Measurements from ENCODE around the gene WNT6.

Gene WNT6

DNA sequence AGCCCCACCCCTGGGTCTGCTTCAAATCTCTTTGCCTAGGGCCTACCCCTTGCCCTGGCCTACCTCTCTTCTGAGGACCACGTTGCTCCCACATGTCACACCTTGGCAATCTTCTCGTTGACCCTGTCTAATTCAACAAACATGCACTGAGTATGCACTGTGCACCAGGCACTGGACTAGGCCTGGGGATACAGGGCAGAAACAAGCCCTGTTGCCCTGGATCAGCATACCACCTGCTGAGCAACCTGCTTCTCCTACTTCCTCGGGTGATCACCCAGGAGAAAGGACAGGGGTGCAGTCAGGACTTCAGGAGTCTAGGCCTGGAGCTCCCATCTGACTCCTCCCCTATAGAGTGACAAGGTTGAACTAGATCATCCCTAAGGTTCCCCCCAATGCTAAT is 30.8 kb downstream of the WNT6 start:
- H3K27me3 ChIP-seq, result no peaks in the 10 kb centered on the region
- TF ChIP-seq, protein P1, sequence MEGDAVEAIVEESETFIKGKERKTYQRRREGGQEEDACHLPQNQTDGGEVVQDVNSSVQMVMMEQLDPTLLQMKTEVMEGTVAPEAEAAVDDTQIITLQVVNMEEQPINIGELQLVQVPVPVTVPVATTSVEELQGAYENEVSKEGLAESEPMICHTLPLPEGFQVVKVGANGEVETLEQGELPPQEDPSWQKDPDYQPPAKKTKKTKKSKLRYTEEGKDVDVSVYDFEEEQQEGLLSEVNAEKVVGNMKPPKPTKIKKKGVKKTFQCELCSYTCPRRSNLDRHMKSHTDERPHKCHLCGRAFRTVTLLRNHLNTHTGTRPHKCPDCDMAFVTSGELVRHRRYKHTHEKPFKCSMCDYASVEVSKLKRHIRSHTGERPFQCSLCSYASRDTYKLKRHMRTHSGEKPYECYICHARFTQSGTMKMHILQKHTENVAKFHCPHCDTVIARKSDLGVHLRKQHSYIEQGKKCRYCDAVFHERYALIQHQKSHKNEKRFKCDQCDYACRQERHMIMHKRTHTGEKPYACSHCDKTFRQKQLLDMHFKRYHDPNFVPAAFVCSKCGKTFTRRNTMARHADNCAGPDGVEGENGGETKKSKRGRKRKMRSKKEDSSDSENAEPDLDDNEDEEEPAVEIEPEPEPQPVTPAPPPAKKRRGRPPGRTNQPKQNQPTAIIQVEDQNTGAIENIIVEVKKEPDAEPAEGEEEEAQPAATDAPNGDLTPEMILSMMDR (IDR thresholded peaks at IDR 0.05; ENCODE audit: low read depth, low read length), result no peak
- H3K4me1 ChIP-seq, result peaks cover 28% of the 10 kb centered on the region
- H3K36me3 ChIP-seq, result no peaks in the 10 kb centered on the region
- no peaks in the 10 kb centered on the region for H3K9me3 ChIP-seq
- DNase-seq, result no peak
- H3K4me3 ChIP-seq (ENCODE audit: low read depth, low read length), result no peak overlapping the region

DNA sequence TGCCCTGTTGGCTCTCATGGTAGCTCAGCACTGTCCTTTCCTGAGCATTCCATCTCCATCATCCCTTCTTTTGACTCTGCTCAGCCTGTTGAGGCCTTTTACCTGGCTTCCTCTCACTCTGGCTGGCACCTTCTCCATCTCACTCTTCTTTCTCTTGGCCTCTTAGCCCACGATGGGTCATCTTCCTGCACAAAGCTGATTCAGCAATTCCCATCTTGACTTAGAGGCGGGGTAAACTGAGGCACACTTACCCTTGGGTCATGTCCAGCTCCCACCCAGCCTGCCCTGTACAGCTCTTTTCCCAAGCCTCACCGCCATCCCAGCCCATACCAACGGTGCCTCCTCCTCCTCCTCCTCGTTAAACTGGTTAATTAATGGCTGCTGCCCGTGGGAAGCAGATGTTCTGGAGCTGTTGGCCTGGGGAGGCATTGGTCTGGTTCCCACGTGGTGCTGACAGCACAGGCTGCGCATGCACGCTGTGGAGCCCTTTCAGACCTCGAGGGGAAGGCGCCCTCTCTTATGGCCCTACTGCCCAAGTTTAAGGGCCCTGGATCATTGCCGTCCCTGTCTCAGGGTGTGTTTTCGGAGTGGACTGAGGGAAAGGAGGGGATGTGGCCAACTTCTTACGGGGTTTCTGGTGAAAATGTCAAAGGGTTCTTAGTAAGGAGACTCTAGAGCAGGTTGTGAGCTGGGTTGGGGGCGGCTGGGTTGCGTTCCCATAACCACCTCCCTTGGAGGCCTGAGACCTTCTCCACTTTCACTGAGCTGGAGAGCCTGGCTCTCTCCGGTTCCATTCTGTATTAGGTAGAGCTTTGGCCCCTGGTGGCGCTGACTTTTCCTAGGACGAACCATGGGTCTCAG is 31.9 kb downstream of the WNT6 start:
- Histone ChIP-seq H3K4me3 (ENCODE audit: low read depth, low read length) (no peak overlapping the region), H3K4me1 (peaks cover 29% of the 10 kb centered on the region), H3K9me3 (no peaks in the 10 kb centered on the region), H3K36me3 (no peaks in the 10 kb centered on the region), H3K27me3 (no peaks in the 10 kb centered on the region)
- TF ChIP-seq, protein P1 (IDR thresholded peaks at IDR 0.05; ENCODE audit: low read depth, low read length), result no peak
- no peak for DNase-seq

DNA sequence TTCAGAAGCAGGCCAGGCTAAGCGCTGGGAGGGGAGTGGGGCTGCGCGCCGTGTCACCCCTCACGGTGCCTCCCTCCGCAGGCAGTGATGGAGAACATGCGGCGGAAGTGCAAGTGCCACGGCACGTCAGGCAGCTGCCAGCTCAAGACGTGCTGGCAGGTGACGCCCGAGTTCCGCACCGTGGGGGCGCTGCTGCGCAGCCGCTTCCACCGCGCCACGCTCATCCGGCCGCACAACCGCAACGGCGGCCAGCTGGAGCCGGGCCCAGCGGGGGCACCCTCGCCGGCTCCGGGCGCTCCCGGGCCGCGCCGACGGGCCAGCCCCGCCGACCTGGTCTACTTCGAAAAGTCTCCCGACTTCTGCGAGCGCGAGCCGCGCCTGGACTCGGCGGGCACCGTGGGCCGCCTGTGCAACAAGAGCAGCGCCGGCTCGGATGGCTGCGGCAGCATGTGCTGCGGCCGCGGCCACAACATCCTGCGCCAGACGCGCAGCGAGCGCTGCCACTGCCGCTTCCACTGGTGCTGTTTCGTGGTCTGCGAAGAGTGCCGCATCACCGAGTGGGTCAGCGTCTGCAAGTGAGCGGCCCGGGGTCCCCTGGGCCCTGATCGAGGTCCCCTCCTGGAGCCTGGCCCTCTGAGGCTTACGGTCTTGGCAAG is 33.2 kb downstream of the WNT6 start:
- no peaks in the 10 kb centered on the region for H3K9me3 ChIP-seq
- H3K36me3 ChIP-seq, result no peaks in the 10 kb centered on the region
- H3K27me3 ChIP-seq, result peaks cover 4% of the 10 kb centered on the region
- H3K4me3 ChIP-seq (ENCODE audit: low read depth, low read length), result peak overlapping the region; percentile 59
- peaks cover 24% of the 10 kb centered on the region for H3K4me1 ChIP-seq
- TF ChIP-seq, protein P1 (IDR thresholded peaks at IDR 0.05; ENCODE audit: low read depth, low read length), result peak; percentile 59
- DNase-seq, result peak; percentile 86

DNA sequence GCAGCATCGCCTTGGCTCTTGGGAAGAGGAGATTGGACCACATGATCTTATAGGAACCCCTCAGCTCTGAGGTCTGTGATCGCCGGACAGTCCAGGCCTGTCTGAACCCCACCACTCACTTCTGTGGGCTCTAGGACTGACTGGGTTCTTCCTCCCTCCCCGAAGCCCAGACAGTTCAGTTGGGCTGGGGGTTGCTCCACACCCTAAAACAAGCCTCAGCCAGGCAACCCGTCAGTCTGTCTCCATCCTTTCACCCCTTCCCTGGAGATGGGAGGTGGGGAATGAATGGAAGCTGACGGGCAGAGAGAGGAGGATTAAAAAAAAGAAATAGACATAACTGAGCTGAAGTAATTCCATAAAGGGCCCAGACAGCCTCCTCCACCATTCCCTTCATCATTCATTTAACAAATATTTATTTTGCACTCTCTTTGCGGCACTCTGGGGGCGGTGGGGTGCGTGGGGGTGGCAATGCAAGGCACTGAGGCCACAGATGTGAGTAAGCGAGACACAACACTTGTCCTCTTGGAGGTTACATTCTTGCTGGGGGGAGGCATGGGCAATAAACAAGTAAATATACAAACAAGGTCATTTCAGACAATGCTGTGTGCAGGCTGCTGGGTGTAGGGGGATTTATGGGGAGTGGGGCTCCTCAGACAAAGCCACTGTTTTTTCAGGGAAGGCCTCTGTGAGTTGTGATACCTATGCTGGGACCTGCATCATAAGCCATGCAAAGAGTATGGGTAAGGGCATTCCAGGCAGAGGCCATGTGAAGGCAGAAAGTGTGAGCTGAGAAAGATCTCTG is 33.9 kb downstream of the WNT6 start:
- Histone ChIP-seq H3K4me3 (ENCODE audit: low read depth, low read length) (peak overlapping the region; percentile 59), H3K27me3 (peaks cover 12% of the 10 kb centered on the region), H3K9me3 (no peaks in the 10 kb centered on the region), H3K4me1 (peaks cover 27% of the 10 kb centered on the region), H3K36me3 (no peaks in the 10 kb centered on the region)
- TF ChIP-seq, protein P1 (IDR thresholded peaks at IDR 0.05; ENCODE audit: low read depth, low read length), result no peak
- DNase-seq, result no peak

DNA sequence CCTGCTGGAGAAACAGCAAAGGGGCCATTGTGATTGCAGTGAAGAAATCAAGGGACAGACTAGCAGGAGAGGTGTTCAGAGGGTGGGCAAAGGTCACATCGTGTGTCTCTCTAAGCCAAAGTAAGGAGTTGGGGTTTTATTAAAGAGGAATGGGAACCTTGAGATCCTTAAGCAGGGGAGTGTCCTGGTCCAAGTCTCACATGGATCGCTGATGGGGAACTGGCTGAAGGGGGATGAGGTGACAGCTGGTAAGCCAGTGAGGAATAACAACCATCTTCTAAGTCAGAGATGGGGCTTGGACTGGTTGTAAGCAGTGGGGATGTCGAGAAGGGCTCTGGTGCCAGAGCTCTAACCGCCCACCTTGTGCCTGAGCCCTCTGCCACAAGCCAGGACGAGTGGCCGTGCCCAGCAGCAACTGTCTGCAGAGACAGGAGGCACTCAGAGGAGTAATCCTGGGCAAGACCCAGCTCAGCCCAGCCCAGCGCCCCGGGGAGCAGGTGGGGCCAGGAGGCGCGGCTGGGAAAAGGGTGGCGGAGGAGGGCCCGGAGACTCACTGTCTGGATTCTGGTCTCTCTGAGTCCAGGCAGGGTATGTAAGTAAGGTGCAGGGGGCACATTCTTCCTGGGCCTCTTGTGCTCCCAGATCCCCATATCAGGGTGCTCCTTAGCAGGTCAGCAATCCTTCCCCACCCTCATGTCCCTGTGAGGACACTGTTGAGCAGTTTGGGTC is 34.7 kb downstream of the WNT6 start:
- peaks cover 27% of the 10 kb centered on the region for H3K4me1 ChIP-seq
- no peak for DNase-seq
- peak overlapping the region; percentile 59 for H3K4me3 ChIP-seq (ENCODE audit: low read depth, low read length)
- no peaks in the 10 kb centered on the region for H3K9me3 ChIP-seq
- TF ChIP-seq, protein P1 (IDR thresholded peaks at IDR 0.05; ENCODE audit: low read depth, low read length), result no peak
- peaks cover 14% of the 10 kb centered on the region for H3K27me3 ChIP-seq
- H3K36me3 ChIP-seq, result no peaks in the 10 kb centered on the region

Measured in BE2C (cell line).